ENCODE results near the gene TMEM143.
"Not testable (repeated sequence)": the region's sequence is repeated elsewhere in the genome, so short reads cannot be mapped to it uniquely, and the experiment has no call there.

Gene TMEM143

DNA sequence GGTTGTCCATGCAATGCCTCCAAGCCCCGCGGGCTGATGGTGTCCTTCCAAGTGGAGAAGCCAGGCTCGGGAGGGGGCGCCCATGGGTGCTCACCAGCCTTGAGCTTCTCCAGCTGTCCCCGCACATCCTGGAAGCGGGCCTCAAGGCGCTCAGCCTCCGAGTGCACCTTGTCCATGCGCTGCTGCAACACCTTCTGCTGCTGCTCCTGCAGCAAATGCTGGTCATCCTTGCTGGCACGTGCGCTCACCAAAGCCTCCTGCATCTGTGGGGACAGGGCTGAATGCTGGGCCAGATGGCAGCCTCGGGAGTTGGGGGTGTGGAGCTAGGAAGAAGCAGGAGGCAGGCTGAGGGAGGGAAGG, 61.2 kb downstream of the TMEM143 start:
- no peak for DNase-seq (ENCODE audit: insufficient read length, low spot score)
- FAIRE-seq, result no peak
- TF ChIP-seq, protein P1, sequence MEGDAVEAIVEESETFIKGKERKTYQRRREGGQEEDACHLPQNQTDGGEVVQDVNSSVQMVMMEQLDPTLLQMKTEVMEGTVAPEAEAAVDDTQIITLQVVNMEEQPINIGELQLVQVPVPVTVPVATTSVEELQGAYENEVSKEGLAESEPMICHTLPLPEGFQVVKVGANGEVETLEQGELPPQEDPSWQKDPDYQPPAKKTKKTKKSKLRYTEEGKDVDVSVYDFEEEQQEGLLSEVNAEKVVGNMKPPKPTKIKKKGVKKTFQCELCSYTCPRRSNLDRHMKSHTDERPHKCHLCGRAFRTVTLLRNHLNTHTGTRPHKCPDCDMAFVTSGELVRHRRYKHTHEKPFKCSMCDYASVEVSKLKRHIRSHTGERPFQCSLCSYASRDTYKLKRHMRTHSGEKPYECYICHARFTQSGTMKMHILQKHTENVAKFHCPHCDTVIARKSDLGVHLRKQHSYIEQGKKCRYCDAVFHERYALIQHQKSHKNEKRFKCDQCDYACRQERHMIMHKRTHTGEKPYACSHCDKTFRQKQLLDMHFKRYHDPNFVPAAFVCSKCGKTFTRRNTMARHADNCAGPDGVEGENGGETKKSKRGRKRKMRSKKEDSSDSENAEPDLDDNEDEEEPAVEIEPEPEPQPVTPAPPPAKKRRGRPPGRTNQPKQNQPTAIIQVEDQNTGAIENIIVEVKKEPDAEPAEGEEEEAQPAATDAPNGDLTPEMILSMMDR (IDR thresholded peaks at IDR 0.05; ENCODE audit: insufficient read depth, missing control alignments), result no peak

DNA sequence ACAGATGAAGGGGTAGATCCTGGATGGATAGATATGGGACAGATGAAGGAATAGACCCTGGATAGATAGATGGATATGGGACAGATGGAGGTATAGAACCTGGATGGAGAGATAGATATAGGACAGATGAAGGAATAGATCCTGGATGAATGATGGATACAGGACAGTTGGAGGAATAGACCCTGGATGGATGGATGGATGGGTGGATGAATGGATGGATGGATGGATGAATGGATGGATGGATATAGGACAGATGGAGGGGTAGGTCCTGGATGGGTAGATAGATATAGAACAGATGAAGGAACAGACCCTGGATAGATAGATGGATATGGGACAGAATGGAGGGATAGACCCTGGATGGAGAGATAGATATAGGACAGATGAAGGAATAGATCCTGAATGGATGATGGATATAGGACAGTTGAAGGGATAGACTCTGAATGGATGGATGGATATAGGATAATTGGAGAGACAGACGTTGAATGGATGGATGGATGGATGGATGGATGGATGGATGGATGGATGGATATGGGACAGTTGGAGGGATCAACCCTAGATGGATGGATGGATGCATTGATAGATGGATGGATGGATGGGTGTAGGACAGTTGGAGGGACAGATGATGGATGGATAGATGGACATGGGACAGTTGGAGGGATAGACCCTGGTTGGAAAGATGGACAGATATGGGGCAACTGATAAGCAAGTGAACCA, 61.7 kb downstream of the TMEM143 start:
- DNase-seq (ENCODE audit: insufficient read length, low spot score) (no peak), FAIRE-seq (no peak)
- TF ChIP-seq, protein P1 (IDR thresholded peaks at IDR 0.05; ENCODE audit: insufficient read depth, missing control alignments), result no peak

DNA sequence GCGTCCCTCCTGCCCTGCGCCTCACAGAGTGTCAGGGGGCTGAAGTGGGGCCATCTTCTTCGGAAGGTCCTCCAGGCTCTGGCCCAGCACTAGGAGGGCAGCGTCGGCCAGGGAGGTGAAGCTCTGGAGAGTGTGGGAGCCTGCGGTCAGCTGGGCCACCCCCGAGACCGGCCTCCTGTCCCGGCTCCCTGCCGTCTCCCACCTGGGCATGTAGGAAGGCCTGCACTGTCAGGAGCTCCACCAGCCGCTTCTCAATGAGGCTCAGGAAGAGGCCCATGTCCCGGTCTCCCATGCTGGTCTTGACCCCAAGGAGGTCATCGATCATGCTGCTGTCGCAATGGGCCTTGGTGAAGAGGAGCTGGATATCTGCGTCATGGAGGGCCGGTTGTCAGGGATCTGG, 65.8 kb downstream of the TMEM143 start:
- no peak for DNase-seq (ENCODE audit: insufficient read length, low spot score)
- FAIRE-seq, result no peak

DNA sequence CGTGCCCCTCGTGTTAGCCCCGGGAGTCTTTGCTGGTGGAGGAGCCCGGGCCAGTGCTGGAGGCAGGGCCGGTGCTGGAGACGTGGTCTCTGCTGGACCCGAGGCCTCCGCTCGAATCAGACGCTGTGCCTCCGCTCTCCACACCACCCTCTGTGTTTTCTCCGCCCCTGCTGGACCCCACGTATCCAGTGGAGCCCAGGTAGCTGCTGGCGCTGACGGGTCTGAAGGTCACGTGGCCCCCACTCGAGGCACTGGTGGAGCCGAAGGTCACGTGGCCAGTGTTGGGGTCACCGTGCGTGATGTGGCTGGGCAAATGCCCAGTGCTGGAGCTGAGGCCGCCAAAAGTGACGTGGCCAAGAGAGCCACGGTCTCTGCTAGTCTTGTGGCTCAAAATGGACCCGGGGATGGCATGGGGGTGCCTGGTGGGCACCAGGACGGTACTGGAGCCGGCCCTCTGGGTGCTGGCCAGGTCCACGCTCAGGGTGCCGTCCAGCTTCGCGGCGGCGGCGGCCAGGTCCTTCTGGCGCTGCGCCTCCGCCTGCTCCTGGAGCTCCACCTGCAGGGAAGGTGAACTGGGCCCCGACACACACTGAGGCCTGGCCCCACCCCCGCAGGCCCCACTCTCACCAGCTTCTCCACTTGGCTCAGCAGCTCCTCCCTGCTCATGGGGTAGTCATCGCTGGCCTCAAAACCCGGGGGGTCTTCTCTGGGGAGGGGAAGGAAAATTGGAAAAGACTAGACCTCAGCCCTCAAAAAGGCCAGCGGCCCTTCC, 66.6 kb downstream of the TMEM143 start:
- no peak for FAIRE-seq
- TF ChIP-seq, protein P1 (IDR thresholded peaks at IDR 0.05; ENCODE audit: insufficient read depth, missing control alignments), result no peak
- DNase-seq (ENCODE audit: insufficient read length, low spot score), result no peak

More for the DNA sequence above, 65.8 kb downstream of the TMEM143 start:
- TF ChIP-seq, protein P1 (IDR thresholded peaks at IDR 0.05; ENCODE audit: insufficient read depth, missing control alignments), result no peak

DNA sequence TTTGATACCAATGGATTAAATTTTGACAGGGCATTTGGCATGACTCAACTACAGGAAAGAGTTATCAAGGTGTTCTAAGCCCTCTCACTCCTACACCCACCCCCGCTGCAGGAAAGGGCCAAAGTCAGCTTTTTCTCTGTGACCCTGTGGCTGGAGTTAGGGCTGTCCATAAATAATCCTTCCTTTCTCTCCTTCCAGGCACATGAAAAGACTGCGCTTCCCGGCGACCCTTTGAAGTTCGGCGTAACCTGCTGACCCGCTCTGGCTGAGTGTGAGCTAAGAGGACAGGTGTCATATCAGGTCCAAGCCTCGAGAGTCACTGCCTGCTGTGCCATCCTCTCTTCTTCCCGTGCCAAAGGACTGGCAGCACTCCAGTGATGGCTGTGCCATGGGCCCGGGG, 68.3 kb downstream of the TMEM143 start:
- TF ChIP-seq, protein P1 (IDR thresholded peaks at IDR 0.05; ENCODE audit: insufficient read depth, missing control alignments), result no peak
- DNase-seq (ENCODE audit: insufficient read length, low spot score) (no peak), FAIRE-seq (no peak)

DNA sequence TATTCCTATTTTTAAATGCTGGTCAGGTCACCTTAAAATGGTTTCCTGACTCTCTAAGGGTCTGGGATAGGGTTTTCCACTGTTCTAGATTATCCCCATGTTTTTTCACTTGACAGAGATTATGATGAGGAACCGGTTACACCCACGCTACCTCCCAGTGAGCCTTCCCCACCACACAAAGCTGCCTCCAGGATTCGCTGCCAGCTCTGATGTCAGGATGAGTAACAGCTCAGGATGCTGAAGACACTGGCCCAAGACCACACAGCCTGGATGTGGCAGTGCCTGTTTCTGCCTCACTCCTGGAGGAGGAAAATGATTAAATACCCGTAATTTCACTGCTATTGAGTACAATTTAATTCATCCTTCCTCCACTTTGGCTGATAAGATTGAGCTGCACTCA, 70.9 kb downstream of the TMEM143 start:
- FAIRE-seq, result no peak
- TF ChIP-seq, protein P1 (IDR thresholded peaks at IDR 0.05; ENCODE audit: insufficient read depth, missing control alignments), result no peak
- no peak for DNase-seq (ENCODE audit: insufficient read length, low spot score)

DNA sequence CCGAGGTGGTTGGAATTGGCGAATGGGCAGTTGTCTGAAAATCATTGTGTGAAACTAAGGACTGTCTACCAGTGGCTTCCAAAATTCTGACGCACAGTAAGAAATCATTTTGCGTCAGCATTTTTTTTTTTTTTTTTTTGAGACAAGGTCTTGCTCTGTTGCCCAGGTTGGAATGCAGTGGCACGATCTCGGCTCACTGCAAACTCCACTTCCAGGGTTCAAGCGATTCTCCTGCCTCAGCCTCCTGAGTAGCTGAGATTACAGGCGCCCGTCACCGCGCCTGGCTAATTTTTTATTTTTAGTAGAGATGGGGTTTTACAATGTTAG, 72.3 kb downstream of the TMEM143 start:
- DNase-seq (ENCODE audit: insufficient read length, low spot score); FAIRE-seq: not testable (repeated sequence)

All from D721Med (cell line).